Inflammatory macrophage treated with lipopolysaccharide for 1 hour (primary cell): ENCODE data around the gene LSM2.
"Not testable (repeated sequence)": the region's sequence is repeated elsewhere in the genome, so short reads cannot be mapped to it uniquely, and the experiment has no call there.

Source experiments
- DNase-seq, 2 donors: peaks; one replicate each; pipeline ENCODE4 v3.0.0-alpha.2; 2020 to 2022

The LSM2 gene

DNA sequence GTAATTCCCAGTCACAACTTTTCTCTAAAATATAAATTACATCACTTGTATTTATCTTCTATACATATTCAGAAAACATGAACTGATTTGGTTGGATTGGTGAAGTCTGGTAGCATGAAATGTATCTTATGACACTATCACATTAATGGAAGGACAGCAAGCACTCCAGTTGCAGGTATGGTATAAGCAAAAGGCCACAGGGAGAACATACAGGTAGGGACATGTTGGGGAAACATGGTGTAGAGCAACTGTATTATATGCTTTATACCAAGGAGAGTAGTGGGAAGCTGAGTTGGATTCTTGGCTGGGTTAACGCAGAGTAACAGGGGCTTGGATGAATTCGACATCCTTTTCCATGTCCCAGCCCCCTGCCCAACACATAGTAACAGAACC lies 9.8 kb downstream of the LSM2 start:
- no peak for DNase-seq

DNA sequence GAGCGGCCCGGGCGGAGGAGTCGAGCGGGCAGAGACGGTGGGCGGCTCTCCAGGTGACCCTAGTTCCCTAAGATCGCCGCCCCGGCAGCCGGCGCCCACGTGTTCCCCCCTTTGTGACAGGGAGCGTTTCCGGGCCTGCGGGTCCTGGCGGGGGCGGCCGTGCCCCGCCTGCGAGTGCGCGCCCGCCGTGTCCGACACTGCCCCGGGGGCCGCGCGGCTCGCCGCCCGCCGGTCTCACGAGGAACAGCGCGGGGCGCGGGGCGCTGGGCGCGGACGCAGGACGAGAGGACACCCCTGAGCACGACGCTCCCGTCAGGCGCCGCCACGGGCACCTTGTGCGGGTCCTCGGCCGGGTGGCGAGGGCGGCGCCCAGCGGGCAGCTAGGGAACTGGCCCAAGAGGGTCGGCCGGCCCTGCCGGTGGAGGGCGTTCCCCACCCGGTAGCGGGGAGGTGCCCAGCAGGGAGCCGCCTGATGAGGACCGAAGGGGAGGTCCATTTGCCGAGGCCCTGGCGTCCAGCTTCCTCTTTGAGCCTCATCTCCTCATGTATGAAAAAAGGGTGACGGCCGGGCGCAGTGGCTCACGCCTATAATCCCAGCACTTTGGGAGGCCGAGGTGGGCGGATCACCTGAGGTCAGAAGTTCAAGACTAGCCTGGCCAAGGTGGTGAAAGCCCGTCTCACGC lies 11.0 kb downstream of the LSM2 start, which contains the start of gene VARS1:
Gene VARS1, minus strand, starts transcription at position 137 of the 683 bp plus-strand sequence. CDS start 535 bp downstream, outside the sequence.
- DNase-seq = peak; percentile 96

DNA sequence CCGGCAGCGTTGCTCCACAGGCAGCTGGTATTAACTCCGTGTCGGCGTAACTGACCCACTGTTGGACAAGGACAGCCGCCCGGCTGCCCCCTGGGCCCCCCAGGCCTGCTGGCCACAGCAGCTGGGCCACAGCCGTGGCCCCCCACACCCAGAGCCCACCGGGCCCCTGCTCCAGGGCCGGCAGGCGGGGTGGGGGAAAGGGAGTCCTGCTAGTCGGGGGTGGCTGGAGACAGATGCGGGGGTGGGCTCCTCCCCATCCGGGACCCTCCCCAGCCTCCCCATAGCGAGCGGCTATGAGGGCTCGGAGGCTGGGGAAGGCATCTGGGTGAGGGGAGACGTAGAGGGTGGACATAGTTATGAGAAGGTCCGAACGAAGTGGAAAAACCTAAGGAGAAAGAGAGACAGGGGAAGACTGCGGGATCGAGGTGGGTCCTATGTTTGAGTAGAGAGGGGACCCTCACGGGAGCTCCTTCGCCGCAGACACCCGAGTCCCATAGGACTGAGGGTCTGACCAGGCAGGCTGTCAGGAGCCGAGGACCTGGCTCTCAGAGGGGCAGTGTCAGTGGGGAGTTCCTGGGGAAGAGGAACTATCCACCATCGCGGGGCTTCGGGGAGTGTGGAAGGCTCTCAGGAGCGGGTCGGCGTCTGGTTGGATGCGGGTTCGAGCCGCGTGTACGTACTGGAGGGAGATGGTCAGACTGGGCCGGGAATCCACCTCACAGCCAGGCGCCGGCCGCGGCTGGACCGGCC lies 11.7 kb downstream of the LSM2 start:
- peak; percentile 59 to 62 for DNase-seq

DNA sequence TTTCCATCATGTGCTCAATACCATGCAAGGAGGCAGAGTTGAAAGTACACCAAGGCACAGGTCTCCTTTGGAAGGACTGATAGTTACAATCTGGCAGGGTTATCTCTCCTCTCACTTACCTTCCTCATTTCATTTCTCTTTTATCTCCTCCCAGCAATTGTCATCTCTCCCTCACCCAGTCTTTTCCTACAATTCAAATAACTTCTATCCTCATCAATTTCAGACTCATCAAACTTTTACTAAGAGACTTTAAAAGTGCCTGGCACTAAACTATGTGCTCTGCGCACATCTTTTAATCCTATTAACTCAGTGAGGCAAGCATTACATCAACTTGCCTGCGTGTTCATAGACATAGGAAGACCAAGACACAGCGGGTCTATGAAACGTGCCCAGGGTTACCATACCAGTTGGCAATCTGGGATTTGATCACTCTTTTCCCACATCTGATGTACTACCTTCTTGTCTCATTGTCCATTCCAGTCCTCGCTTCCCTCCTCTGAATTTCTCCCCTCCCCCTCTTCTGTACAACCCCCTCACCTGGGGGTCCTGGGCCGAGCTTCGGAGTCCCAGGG lies 12.4 kb downstream of the LSM2 start:
- DNase-seq = peak in 1 of 2 donors; percentile 12

DNA sequence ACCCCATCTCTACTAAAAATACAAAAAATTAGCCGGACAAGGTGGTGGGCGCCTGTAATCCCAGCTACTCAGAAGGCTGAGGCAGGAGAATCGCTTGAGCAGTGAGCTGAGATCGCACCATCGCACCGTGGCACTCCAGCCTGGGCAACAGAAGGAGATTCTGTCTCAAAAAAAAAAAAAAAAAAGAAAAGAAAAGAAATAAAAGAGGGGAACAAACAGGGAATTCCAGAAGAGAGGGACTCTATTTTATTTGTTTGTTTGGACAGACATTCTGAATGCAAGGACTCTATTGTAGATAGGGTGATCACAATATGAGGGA lies 12.9 kb downstream of the LSM2 start:
- DNase-seq = not testable (repeated sequence)

DNA sequence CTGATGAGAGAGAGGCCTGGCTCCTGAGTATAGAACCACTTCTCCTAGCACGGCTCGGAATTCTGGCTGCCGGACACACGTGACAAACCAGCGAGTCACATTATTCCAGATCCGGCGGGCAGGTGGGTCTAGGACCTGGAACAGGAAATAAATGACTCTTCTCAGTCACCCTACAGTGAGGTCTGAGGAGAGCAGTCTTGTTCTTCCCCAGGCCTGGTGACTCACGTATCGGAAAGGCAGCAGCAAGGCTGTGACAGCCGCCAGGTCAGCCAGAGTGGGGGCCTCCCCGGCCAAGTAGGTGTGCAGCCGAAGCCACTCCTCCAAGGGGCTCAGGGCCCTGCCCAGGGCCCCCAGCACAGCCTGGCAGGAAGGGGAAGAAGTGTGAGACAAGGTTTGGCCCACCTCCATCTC lies 14.0 kb downstream of the LSM2 start:
- no peak for DNase-seq

DNA sequence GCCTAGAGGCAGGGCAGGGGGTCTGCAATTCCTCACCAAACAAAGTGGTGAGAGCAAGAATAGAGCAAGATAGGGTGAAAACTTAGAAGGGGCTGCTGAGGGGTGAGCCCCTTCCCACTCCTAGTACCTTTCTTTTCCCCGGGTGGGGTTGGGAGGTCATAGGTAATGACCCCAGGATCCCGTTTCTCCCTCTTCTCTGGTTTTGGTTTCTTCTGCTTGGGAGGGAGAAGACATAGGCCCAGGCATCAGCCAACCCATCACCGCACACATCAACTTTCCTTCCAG lies 14.7 kb downstream of the LSM2 start:
- DNase-seq = no peak

DNA sequence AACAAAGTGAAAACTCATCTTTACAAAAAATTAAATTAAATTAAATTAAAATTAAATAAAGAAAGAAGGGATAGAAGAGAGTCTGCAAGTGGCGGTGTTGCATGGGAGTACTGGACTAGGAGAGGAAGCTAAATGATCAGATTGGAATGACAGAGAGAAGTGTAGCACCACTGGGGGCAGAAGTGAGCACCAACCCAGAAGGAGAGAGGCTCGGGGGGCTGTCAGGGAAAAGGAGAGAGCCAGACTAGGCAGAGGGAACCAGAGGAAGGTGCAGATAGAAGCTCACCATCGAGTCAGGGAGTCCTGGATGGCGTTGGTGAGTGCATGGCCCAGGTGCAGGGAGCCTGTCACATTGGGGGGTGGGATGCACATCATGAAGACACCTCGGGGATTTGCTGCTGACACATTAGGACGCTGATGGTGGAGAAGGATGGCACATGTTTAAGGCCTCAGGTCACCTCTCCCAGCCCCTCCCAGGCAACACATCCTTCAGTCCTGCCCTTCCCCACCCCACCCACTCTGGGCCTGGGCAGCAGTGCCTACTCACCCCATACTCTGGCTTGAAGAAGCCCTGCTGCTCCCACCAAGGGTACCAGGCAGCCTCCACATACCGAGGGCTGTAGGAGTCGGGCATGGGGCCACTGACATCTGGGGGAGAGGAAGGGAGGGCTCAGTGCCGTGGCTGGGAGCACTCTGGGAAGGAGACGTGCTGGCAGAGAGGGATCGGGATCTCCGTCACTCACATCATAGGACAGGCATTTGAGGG lies 15.3 kb downstream of the LSM2 start:
- peak in 1 of 2 donors; percentile 54 for DNase-seq

DNA sequence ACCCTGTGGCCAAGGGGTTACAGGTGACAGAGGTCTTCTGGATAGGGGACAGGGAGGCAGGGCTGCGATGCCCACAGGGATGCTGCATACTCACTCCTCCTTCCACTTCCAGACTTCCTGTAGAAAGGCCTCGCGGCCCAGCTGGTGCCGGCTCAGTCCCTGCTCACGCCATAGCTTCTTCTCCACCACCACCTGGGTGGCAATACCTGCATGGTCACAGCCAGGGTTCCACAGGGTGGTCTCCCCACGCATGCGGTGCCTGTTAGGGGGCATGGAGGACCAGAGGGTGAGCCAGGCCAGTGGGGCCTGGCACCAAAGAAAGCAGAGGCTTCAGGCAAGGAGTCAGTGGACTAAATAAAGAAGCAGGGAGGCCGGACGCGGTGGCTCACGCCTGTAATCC lies 21.3 kb downstream of the LSM2 start:
- no peak for DNase-seq

DNA sequence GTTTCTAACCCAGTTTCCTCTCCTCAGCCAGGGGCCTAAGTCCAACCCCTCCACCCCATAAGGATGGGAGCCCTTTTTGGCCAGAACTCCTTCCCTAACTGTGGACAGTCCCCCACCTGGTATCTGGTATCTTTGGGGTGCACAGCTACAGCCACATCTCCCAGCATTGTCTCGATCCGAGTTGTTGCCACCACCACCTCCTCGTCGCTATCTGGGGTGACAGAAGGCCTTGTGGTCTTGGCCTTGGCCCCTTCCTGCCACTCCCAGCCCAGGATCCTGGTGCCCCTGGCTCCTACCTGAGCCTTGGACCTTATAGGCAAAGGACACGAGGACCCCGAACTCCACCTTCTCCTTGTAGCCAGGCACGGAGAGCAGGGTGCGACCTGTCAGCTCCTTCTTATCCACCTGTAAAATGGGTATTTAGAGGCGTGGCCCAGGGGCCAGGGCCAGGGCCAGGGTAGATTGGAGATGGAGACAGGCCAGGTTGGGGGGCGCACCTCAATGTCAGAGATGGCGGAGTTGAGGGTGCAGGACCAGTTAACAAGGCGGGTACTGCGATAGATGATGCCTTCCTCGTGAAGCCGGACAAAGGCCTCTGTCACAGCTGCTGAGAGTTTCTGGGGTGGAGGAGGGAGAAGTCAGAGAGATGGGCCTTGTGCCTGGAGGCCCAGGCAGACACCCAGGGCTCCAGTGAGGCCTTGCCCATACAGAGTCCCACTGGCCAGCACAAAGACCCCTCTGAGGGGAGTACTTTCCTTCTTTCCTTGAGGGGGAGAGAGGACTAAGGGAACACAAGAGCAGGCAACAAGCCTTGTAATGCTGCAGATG lies 22.5 kb downstream of the LSM2 start:
- DNase-seq = no peak

DNA sequence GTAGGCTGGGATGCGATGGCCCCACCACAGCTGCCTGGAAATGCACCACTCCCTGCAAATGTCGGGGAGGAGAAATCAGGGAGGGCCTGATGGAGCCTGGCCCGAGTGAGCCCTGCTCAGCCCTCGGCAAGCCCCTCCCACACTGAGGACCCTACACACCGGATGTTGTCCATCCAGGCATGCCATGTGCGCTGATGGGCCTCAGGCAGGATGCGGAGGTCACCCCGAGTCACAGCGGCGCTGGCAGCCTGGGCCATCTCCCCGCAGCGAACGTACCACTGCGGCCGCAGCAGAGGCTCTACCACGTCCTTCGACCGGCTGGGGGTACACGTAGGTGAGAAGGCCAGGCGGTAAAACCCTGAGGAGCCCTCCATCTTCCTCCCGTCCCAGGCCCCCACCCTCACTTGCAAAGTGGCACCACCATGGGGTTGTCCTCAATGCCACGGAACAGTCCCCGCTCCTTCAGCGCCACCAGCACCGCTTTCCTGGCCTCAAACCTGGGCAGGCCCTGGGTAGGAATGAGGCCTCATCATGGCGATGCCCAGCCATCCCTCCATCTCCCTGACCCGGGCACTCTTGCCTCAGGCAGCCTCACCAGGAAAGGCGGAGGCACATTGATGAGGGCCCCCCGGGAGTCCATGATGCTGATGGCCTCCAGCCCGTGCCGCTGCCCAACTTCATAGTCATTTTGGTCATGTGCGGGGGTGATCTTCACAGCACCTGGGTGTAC lies 24.5 kb downstream of the LSM2 start:
- no peak for DNase-seq

DNA sequence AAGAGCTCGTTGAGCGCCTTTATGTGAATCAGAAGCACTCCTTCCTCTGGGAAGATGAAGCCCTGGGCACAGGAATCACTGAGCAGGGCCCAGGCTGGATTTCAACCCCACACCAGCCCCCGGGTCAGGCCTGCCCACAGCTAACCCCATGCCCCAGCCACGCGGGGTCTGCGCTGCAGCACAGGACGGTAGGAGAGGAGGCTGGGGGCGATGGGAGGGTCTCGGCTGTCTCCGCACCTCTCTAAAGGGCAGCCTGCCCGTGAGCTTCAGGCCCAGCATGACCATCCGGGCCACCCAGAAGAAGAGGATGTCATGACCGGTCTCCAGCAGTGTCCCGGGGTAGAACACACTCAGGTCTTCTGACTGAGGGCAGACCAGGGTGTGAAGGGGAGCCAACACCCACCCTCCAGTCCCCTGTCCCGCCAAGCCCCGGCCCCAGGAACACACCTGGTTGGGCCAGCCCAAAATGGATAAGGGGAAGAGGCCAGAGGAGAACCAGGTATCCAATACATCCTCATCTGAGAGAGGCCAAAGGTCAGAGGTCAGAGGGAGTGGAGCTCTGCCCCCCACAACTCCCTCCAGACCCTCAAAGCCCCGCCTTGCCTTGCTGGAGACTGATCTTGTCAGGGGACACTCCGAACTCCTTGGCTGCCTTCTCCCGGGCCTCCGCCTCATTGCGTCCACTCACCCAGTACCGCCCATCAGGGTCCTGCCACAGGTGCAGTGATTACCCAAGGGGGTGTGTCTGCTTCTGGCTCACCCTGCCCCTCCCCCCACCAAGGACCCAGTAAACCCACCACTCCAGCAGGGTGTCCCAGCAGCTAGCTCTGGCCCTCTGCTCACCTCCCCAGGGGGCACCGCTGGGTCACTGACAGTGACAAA lies 25.3 kb downstream of the LSM2 start:
- DNase-seq = no peak

DNA sequence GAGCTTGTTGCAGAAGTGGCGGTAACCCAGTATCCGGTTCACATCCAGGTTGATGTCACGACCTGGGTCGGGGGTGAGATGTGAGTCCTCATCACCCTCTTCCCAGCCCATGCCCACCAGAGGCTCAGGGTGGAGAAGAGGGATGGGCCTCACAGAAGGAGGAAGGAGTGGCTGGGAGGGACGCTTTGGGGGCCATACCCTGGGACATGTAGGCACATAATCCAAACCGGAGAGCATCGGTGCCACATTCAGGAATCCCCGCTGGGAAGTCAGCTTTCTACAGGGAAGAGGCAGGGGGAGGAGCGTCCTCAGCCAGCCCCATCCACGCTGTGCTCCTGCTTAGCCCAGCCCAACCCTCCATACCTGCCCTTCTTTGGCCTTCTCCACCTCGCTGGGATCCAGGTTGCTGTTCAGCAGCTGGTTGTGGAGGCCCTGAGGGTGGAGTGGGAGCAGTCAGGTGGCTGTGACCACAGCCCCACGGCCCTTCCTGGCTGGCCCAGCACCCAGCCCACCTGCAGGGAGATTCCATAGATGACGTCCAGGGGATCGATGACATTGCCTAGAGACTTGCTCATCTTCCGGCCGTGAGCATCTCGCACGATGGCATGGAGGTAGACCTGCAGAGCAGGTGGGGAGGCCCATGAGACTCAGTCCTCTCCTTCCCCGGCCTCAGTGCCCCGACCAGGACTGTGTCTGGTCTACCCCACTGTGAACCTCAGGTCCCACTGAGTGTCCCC lies 26.1 kb downstream of the LSM2 start:
- DNase-seq = no peak

DNA sequence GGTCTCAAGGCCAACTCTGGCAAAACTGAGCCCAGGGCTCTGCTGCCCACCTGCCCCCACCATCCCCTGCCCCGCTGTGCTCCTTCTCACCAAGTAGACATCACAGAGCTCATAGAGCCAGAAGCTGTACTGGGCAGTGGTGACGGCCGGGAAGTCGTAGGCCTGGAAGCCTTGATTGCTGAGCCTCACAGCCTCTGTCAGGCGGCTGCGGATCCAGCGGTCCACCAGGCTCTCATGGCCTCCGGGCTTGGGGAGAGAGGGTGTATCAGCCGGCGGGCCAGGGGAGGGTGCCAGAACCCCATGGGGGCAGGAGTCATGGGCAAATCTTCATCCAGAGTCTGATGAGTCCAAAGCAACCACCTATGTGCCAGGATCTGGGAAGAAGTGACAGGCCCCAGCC lies 26.9 kb downstream of the LSM2 start:
- DNase-seq = no peak

DNA sequence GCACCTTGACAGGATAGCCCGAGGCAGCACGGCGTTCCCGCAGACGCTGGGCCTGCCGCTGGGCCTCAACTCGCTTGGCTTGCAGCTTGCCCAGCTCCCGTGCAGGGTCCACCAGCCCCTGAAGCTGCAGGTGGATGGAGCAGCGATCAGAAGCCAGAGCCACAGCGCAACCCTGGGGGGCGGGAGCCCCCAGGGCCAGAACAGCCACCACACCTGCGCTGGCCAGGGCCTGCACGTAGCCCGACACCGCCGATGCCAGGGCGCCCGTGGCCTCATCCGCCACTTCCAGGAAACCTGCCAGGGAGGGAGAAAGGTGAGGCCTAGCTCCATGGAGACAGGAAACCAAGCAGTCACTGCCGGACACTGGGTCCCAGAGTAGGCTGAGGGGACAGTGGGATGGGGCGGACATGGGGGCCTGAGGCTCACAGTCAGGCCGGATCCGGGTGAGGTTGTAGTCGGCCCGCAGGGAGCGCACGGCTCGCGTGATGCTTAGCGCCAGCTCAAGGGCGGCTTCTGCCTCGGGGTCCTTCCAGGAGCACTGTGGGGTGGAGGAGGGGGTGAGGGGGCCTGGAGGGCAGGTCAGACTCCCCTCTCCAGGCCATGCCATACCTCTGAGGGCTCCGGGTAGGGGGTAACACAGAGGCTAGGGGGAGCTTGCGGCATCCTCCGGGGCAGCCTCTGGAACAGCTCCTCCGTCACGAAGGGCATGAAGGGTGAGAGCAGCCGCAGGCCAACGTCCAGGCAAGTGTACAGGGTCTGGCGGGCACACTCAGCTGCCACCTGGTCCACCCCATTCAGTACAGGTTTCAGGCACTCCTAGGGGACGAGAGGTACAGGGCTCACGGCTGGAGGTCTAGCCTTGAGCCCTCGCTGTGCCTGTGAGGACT lies 27.5 kb downstream of the LSM2 start:
- DNase-seq = no peak

DNA sequence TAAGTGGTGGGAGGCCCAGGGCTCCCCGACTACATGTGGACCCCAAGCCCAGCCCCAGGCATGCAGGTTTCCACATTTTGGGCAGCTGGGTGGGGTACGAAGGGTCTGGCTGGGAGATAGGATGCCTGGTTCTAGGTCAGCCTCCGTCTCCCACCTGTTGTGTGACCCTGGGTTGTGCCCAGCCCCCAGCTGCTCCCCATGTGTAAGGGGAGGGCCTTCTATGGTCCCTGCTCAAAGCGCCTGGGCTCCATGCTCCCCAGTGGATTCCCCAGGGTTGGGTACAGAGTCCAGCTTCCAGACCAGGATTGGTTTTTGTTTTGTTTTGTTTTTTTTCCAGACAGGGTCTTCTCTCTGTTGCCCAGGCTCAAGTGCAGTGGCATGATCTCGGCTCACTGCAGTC lies 28.6 kb downstream of the LSM2 start:
- no peak for DNase-seq

DNA sequence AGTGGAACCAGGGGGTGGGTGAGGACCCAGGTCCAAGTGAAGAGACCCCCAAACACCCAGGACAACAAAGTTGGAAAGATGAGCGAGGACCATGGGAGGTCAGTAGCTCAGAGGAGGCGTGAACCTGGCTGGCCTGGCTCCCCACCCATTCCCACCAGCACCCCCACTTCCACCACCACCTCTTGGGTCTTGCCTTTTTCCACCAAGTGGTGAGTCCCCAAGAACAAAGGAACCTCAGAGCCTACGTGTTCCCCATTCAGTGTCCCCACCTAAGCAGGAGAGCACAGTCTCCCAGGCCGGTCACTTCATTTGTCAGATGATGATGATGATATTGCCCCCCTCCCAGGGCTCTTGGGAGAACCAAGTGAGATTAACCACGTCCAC lies 29.1 kb downstream of the LSM2 start:
- DNase-seq = no peak

DNA sequence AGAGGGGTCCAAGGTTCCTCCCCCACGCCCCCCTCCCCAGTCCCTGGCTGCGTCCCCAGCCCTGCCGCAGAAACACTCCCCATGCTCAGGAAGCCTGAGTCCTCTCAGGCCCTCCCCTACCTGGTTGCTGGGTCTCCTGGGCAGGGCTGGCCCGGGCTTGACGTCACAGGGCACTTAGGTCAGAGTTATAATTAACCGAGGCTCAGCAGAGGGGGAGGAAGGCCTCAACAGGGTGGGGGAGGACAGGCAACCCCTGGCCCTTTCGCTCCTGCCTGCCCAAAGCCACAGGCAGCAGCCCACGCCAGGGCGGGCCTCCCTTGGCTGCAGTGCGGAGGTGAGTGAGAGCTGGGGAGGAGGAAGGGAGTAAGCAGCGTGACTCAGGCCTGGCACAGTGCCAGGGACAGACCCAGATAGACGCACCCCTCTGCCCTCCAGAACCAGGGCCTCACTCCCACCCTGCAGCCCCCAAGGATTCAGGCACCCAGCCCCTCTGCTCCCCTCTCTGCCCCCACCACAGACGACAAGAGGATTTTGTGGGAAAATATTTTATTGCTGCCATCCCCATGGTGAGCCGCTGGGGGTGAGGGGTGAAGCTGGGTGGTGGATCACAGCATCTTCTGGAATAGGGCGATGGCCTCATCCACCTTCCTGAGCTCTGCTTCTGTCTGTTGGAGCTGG lies 29.6 kb downstream of the LSM2 start, which contains the start of gene VWA7:
Gene VWA7, minus strand, starts transcription at position 340 of the 678 bp plus-strand sequence. CDS start 549 bp downstream, outside the sequence.
- peak; percentile 87 to 94 for DNase-seq
